HCT116 (cell line): ENCODE data around the gene GJA3. TPM values are rescaled to one million over a fixed set of nuclear protein-coding genes. Genes with fewer than 3 reads are reported as not detected.

Experiments used
- ATAC-seq: fragments of 200-7000 bp; cut with Tn5 transposase; 2 replicates; pipeline ENCODE4 v1.9.1; 2020; ENCODE audit warnings: mild to moderate bottlenecking, moderate library complexity
- BruUV-seq: library from RNA; stranded (reverse); fragments of 400-500 nt; replicated peaks from 2 replicates; lab custom pipeline; 2021; lab: Mats Ljungman, UMichigan
- CTCF ChIA-PET: fragments of 300-600 bp; sonication (Branson Sonifier 250); formaldehyde crosslinking; loops from one replicate; lab custom pipeline; 2021; ENCODE audit warnings: antibody characterized with exemption; lab: Charles Lee
- POLR2A ChIA-PET: fragments of 300-600, 350-600 bp; sonication (Branson Sonifier 250); formaldehyde crosslinking; loops from one replicate; lab custom pipeline; 2021; ENCODE audit warnings: antibody characterized with exemption; lab: Charles Lee
- RAD21 ChIA-PET, 2 experiments: fragments of 300-600 bp; sonication (Branson Sonifier 250); formaldehyde crosslinking; loops; one replicate each; lab custom pipeline; 2023; ENCODE audit warnings: low total read pairs in 2 of 2; ENCODE audit not compliant: uncharacterized antibody in 2 of 2, unreplicated experiment in 2 of 2, low non-redundant PET in 1 of 2; lab: Charles Lee
- DNase-seq: peaks from one replicate; pipeline ENCODE4 v3.0.0-alpha.2; 2010; ENCODE audit warnings: low read depth, low spot score
- H2AFZ ChIP-seq: fragments of 200-600 bp; shearing (Covaris generic), sonication (generic); 2 replicates; pipeline ENCODE4 v1.6.1; 2017; ENCODE audit warnings: low read depth, mixed run types, mixed read lengths, antibody characterized with exemption, low read length; ENCODE audit not compliant: poor library complexity, severe bottlenecking
- H3K27ac ChIP-seq: 2 replicates; pipeline ENCODE4 v1.5.1; 2012; ENCODE audit warnings: low read depth, low read length
- H3K27me3 ChIP-seq: fragments of 200-600 bp; sonication (generic); 2 replicates; pipeline ENCODE4 v1.6.1; 2016; ENCODE audit warnings: mixed run types, low read length, mixed read lengths; ENCODE audit not compliant: insufficient read depth
- H3K36me3 ChIP-seq, 2 experiments: fragments of 200-500 bp in 1 of 2; fragments of 200-600 bp in 1 of 2; sonication (Bioruptor generic) in 1 of 2; sonication (generic) in 1 of 2; 2 replicates each; pipeline versions ENCODE4 v1.5.1 to v1.6.1; 2014 to 2016; ENCODE audit warnings: low read length in 2 of 2, inconsistent platforms in 1 of 2, mixed read lengths in 1 of 2, mixed run types in 1 of 2; ENCODE audit not compliant: insufficient read depth in 2 of 2, control insufficient read depth in 1 of 2
- H3K4me1 ChIP-seq, 2 experiments: fragments of 200-600 bp in 1 of 2; sonication (generic) in 1 of 2; 2 replicates each; pipeline versions ENCODE4 v1.5.1 to v1.6.1; 2012 to 2017; ENCODE audit warnings: low read length in 2 of 2, inconsistent platforms in 1 of 2, mild to moderate bottlenecking in 1 of 2, mixed read lengths in 1 of 2, mixed run types in 1 of 2, moderate library complexity in 1 of 2; ENCODE audit not compliant: insufficient read depth in 2 of 2, control insufficient read depth in 1 of 2
- H3K4me2 ChIP-seq: fragments of 200-600 bp; sonication (generic); 2 replicates; pipeline ENCODE4 v1.6.1; 2017; ENCODE audit warnings: mixed run types, low read length, mixed read lengths
- H3K4me3 ChIP-seq, 2 experiments: fragments of 200-600 bp in 1 of 2; sonication (generic) in 1 of 2; replicated peaks in 1 of 2; 2 replicates each; pipeline ENCODE4 v1.5.1; 2011 to 2016; ENCODE audit warnings: low read length in 2 of 2, control low read depth in 1 of 2, low read depth in 1 of 2, mild to moderate bottlenecking in 1 of 2, mixed read lengths in 1 of 2, mixed run types in 1 of 2
- H3K79me2 ChIP-seq: fragments of 200-600 bp; sonication (generic); 2 replicates; pipeline ENCODE4 v1.6.1; 2017; ENCODE audit warnings: mild to moderate bottlenecking, mixed run types, low read length, moderate library complexity, mixed read lengths; ENCODE audit not compliant: insufficient read depth
- H3K9ac ChIP-seq: fragments of 200-600 bp; sonication (generic); 2 replicates; pipeline ENCODE4 v1.6.1; 2016; ENCODE audit warnings: low read length, mixed read lengths
- H3K9me2 ChIP-seq: fragments of 200-600 bp; sonication (generic), shearing (Covaris generic); 2 replicates; pipeline ENCODE4 v1.6.1; 2017; ENCODE audit warnings: mixed run types, mild to moderate bottlenecking, moderate library complexity; ENCODE audit not compliant: insufficient read depth
- H3K9me3 ChIP-seq, 2 experiments: fragments of 200-500 bp in 1 of 2; fragments of 200-600 bp in 1 of 2; sonication (Bioruptor generic) in 1 of 2; sonication (generic) in 1 of 2; 2 replicates each; pipeline ENCODE4 v1.6.1; 2014 to 2017; ENCODE audit warnings: low read length in 2 of 2, mixed read lengths in 2 of 2, inconsistent platforms in 1 of 2, low read depth in 1 of 2, mild to moderate bottlenecking in 1 of 2, mixed run types in 1 of 2, moderate library complexity in 1 of 2; ENCODE audit not compliant: control insufficient read depth in 1 of 2, insufficient read depth in 1 of 2
- H4K20me1 ChIP-seq: fragments of 200-600 bp; sonication (generic), shearing (Covaris generic); 2 replicates; pipeline ENCODE4 v1.6.1; 2017; ENCODE audit warnings: mixed run types, mild to moderate bottlenecking, moderate library complexity; ENCODE audit not compliant: insufficient read depth
- EGR1 ChIP-seq: IDR thresholded peaks from 2 replicates; pipeline ENCODE4 v1.6.1; 2012; ENCODE audit warnings: low read depth
- ELF1 ChIP-seq: IDR thresholded peaks from 2 replicates; pipeline ENCODE4 v1.6.1; 2012; ENCODE audit warnings: low read depth, borderline replicate concordance
- EZH2 ChIP-seq: fragments of 200-600 bp; sonication (generic); IDR thresholded peaks from 2 replicates; pipeline ENCODE4 v1.6.1; 2017; ENCODE audit warnings: antibody characterized with exemption, mixed run types
- FOSL1 ChIP-seq: IDR thresholded peaks from 2 replicates; pipeline ENCODE4 v1.6.1; 2012; ENCODE audit warnings: low read depth
- JUND ChIP-seq: IDR thresholded peaks from 2 replicates; pipeline ENCODE4 v1.6.1; 2012
- POLR2AphosphoS5 ChIP-seq: IDR thresholded peaks from 2 replicates; pipeline ENCODE4 v1.6.1; 2011; ENCODE audit warnings: mild to moderate bottlenecking, low read depth, low read length, moderate library complexity
- RAD21 ChIP-seq: IDR thresholded peaks from 2 replicates; pipeline ENCODE4 v1.6.1; 2012; ENCODE audit warnings: low read depth, mild to moderate bottlenecking
- SRF ChIP-seq: IDR thresholded peaks from 2 replicates; pipeline ENCODE4 v1.6.1; 2012; ENCODE audit warnings: low read depth
- TCF7L2 ChIP-seq: IDR thresholded peaks from 2 replicates; pipeline ENCODE4 v1.7.0; 2011; ENCODE audit warnings: borderline replicate concordance, inconsistent platforms; ENCODE audit not compliant: insufficient read depth, insufficient read length; ENCODE audit errors: extremely low read depth
- ZFX ChIP-seq: fragments of 450-650 bp; IDR thresholded peaks from 2 replicates; pipeline ENCODE4 v1.6.1; 2017
- intact Hi-C: fragments of 100-400 bp; cut with micrococcal nuclease; formaldehyde crosslinking; loops from 2 replicates; pipeline ENCODE4 v1.10.0; 2022
- total RNA-seq: library from RNA; stranded (reverse); gene quantifications from one replicate; pipeline ENCODE4 v1.2.1, GENCODE V29; 2021; ENCODE audit not compliant: unreplicated experiment
- TF ChIP-seq, protein P1 (sequence below): IDR thresholded peaks from 2 replicates; pipeline ENCODE4 v1.6.1; 2012
- TF ChIP-seq, protein P2 (sequence below): IDR thresholded peaks from 2 replicates; pipeline ENCODE4 v1.6.1; 2012

GJA3 gene
- total RNA-seq, 1 experiment from 2014 or later, result 8.0 TPM

DNA sequence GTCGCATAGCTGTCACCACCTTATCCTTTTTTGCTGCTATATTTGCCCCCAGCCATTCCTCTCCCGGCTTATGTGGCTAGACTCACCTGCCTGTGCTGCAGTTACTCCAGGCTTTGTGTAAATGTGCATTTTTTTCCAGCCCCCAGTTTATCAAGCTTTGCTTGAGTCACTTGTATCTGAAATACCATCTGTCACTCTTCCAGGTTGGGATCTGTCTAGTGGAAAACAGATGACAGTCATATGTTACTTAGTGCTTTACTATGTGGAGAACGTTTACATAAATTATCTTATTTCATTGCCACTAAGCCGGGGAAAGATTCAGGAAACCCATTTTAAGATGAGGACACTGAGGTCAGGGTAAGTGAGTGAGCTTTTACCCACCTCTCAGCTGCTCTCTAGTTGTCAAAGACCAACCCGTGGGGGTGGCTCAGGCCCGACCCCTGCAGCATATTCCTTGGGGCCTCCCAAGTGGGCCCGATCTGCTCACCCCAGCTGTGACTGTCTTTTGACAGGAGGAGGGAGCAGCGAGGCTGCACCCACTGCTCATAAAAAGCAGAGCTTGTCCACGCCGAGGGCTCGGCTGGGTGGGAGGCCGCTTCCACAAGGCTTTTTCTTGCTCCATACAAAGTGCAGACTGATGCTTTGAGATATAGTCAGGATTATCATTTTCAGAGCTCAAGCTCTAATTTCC, 24.7 kb upstream of the GJA3 start:
- no peak overlapping the region for H3K4me2 ChIP-seq
- TF ChIP-seq EGR1 (no peak), ELF1 (no peak), SRF (no peak), JUND (no peak), ZFX (no peak), POLR2AphosphoS5 (no peak), RAD21 (no peak), TCF7L2 (no peak), FOSL1 (no peak), EZH2 (no peak)
- TF ChIP-seq, protein P1, sequence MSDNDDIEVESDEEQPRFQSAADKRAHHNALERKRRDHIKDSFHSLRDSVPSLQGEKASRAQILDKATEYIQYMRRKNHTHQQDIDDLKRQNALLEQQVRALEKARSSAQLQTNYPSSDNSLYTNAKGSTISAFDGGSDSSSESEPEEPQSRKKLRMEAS, result no peak
- TF ChIP-seq, protein P2, sequence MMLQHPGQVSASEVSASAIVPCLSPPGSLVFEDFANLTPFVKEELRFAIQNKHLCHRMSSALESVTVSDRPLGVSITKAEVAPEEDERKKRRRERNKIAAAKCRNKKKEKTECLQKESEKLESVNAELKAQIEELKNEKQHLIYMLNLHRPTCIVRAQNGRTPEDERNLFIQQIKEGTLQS, result no peak
- TF ChIP-seq, all 23 proteins: peak for 0
- H3K79me2 ChIP-seq, result peaks cover 13% of the 10 kb centered on the region; the same call in 1 of the 2 replicates
- POLR2A ChIA-PET, result no interaction called here
- H3K27ac ChIP-seq, result no peak overlapping the region
- intact Hi-C loops, result no loop called here
- RAD21 ChIA-PET, result interaction anchor here in 1 of 2 experiments (0.6 kb wide), 1 partner anchor 14 kb away, joined by 3 read pairs; no protein-coding TSS in a partner anchor
- ATAC-seq (no peak), DNase-seq (no peak)
- H3K36me3 ChIP-seq, result peaks cover 12 to 13% of the 10 kb centered on the region in 2 experiments; a peak in 2 of 4 replicates
- H3K9ac ChIP-seq, result no peak overlapping the region
- no peak overlapping the region for H2AFZ ChIP-seq
- H3K4me1 ChIP-seq, result peaks cover 6 to 12% of the 10 kb centered on the region in 2 experiments; a peak in 3 of 4 replicates
- H3K9me2 ChIP-seq, result no peaks in the 10 kb centered on the region
- no peak overlapping the region for H3K4me3 ChIP-seq
- CTCF ChIA-PET, result interaction anchor here (1.1 to 2.2 kb wide), 2 partner anchors 12 to 303 kb away, joined by 3 to 12 read pairs; no protein-coding TSS in a partner anchor
- H3K27me3 ChIP-seq, result no peaks in the 10 kb centered on the region
- H4K20me1 ChIP-seq, result no peaks in the 10 kb centered on the region
- BruUV-seq, result no TSS peak
- H3K9me3 ChIP-seq, result no peaks in the 10 kb centered on the region
